ENCODE measurements around the gene CDC14B.
A peak's percentile ranks its signal among the peaks of the same experiment; 100 is the strongest.
"Not testable (repeated sequence)": the region's sequence is repeated elsewhere in the genome, so short reads cannot be mapped to it uniquely, and the experiment has no call there.

Gene CDC14B

DNA sequence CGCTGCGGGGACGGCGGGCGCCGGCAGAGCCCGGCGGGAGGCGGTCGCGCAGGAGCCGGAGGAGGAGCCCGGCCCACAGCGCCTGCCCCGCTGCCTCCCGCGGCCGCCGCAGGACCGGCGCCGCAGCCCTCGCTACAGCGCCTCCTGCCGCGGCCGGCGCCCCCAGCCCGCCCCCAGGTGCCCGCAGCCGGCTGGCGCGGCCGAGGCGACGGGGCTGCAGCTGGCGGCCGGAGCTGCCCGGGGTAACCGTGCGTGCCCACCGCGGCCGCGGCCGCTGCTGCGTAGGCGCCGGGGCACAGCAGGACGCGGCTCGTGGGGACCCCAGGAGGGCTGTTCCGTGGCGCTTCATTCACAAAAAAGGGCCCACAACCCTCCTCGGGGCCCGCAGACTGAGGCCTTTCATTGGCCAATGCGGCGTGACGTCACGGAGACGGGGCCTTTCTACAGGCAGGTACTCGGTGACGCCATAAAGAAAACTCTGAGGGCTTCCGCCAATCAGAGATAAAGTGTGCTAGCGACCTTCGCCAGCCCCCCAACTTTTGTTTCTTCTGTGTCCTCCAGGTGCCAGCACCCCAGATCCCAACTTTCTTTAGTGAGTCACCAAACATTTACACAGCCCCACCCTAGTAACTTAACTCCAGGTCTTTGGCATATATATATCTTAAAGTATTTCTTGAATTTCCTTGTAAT is at the start of gene CDC14B:
CDC14B (minus strand) TSS at position 353 of the 690 bp plus-strand sequence. CDS start 465 bp downstream, outside the sequence.
- DNase-seq, result peak; percentile 90 to 91

GRCh38 chr9:96668868-96669534 is 49.4 kb upstream of the CDC14B start:
- DNase-seq, result no peak

GRCh38 chr9:96667363-96667728 is 47.7 kb upstream of the CDC14B start:
- no peak for DNase-seq

- peak in 1 of 2 experiments; percentile 20 for DNase-seq
These were observed 47.2 kb upstream of the CDC14B start for GRCh38 chr9:96666653-96667362.

- DNase-seq, result no peak
These were observed 46.1 kb upstream of the CDC14B start for GRCh38 chr9:96665789-96666188.

DNA sequence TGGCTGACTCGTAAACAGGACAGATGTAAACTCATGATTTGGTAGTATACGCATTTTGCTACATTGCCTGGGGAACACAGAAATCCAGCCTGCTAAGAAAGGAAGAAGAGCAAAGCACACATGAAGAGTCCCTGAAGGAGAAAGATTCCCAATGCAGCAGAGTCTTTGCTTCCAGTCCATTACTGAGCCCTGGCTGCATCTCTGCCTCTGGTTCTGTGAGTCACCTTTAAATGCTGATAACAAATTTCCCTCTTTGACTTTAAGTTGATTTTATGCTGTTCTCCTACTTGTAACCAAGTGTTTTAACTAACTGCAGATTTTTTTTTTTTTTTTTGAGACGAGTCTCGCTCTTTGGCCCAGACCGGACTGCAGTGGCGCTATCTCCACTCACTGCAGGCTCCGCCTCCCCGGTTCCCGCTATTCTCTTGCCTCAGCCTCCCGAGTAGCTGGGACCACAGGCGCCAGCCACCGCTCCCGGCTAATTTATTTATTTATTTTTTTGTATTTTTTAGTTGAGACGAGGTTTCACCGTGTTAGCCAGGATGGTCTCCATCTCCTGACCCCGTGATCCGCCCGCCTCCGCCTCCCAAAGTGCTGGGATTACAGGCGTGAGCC is 44.0 kb upstream of the CDC14B start:
- no peak for DNase-seq

GRCh38 chr9:96661711-96662110 is 42.1 kb upstream of the CDC14B start:
- DNase-seq, result no peak

- DNase-seq, result no peak
These were observed 41.1 kb upstream of the CDC14B start for GRCh38 chr9:96660692-96661248.

- DNase-seq, result peak; percentile 37 to 43
These were observed 35.7 kb upstream of the CDC14B start, which contains the start of gene PRXL2C for GRCh38 chr9:96655198-96655851. Gene PRXL2C, minus strand, starts transcription at chr9:96655317. Its CDS starts 36 bp downstream, at chr9:96655281.

DNA sequence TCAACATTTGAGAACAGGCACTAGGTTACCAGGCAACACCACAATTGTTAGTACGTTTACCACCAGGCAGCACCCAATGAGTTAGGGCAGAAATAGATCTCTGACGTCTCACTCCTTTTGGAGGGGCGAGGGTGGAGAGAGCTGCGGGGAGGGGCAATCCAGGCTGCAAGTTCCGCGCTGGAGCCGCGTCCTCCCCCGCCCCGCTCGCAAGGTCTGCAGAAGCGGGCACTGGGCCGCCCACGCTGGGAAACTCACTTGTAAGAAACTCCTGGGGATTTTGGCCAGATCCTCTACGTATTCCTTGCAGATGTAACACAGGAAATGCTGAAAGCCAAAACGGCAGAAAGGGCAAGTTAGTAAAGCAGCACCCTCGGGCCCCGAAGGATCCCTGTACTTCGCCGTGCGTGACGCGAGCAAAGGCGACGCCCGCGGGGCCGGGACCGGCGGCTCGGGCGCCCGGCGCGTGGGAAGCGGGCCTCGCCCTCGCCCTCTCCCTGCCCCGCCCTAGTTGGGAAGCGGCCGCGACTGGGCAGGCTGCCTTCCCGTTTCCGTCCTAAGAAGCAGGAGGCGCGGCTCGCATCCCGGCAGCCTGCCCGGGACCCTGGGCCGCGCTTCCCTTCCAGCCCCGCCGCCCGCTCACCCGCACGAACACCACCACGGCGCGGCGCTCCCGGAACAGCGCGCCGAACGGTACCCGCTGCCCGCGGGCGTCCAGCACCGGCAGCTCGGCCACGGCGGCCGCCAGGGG is 35.0 kb upstream of the CDC14B start:
- peak; percentile 26 to 40 for DNase-seq

DNA sequence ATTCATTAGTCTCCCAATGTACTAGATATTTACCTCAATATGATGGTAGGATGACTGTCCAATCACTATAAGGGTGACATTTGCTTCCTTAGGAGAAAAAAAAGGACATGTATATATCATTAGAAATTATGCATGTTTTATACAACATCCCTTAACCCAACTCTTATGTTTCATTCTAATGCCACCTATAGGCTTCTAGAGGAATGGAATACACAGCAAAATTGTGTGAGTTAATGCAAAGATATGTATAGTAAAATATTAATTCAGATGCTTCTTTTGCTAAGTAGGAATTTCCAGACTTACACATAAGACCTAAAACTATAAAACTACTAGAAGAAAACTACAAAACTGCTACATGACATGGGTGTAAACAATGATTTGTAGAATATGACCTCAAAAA is 32.0 kb upstream of the CDC14B start:
- no peak for DNase-seq

DNA sequence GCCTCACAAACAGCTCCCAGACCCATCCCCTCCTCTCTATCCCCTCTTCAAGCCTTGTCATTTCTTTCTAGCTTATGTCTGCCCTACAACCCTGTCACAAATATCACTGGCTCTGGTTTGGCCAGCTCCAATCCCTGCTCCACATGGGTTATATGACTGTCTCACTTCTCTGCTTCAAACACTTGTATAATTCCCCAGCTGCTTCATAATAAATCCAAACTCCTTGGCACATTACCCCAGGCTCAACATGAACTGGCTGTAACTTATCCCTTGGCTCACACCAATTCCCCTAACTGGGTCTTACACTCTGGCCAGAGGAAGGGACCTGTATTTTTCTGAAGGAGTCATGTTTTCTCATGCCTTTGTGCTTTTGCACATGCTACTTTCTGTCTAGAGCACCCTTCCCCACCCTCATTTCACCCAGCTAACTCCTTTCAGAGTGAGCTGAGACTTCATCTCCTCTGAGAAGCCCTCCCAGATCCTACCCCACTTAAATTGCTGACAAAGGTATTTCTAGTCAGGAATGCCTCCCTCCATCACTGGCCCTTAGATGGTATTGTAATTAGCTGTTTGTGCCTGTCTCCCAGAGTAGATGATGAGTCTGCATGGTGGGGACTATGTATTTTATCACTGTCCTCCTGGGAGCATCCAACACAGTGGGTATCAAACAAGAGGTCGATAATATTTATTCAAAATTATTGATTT is 30.1 kb upstream of the CDC14B start:
- DNase-seq, result no peak

DNA sequence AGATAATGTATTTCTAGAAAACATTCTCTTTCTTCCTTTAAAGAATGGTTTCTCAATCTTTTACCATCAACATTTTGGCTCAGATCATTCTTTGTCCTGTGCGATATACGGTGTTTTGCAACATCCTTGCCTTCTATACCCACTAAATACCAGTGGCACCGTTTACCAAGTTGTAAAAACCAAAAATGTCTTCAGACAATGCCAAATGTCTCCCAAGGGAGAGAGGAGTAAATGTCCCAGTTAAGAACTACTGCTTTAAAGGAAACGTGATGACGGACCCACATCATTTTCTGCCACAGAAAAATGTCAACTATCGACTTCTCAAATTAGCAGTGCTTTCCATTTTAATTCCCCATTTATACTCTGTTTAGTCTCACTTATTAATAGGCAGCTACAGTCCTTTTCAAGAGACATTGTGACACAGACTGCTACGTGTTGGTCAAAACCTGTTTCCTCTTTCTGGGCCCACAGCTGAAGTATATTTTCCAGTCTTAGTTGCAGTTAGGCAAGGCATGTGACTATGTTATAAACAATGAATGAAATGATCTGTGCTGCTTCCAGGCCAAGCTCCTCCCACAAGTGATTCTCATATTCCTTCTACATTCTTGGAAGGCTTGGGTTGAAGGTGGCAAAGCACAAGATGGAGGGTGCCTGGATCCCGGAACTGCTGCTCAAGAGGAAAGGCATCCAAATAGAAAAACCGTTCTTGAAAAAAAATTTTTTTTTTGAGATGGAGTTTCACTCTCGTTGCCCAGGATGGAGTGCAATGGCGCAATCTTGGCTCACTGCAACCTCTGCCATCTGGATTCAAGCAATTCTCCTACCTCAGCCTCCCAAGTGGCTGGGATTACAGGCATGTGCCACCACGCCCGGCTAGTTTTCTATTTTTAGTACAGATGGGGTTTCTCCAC is 26.7 kb upstream of the CDC14B start:
- DNase-seq, result no peak

DNA sequence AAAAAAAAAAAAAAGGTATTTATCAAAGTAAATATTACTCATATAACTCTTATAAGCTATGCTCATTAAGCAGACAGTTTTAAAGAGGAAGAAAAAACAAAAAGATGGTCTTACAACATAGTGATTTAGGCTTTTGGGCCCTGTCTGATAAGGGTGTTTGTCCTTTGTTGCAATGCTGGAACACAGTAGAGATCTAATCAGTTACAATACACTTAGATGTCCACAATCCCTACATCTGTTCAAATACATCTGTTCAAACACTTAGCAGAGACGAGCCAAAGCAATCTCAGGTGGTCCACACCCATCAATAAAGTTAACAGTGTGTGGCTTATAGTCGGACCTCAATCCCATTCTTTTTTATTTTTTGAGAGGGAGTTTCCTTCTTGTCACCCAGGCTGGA is 24.5 kb upstream of the CDC14B start:
- DNase-seq, result peak; percentile 23 to 30

DNA sequence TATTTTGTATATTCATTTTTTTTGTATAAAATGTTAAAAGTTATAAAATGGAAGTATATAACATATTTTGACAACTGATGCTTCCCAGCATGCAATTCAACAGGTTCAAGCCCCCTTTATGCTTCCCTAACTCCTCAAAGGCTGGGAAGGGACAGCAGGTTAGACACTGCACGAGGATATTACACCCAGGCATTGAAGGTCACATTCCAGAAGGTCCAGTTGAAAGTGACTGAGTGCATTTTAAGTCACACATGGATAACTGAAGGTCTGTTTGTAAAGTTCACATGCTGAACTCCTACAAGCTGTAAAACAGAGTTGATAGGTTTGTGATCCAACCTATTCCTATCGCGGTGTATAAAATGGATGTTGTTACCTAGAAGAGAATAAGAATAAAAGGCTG is 21.9 kb upstream of the CDC14B start:
- DNase-seq, result no peak

- no peak for DNase-seq
These were observed 19.1 kb upstream of the CDC14B start for GRCh38 chr9:96638606-96639364.

DNA sequence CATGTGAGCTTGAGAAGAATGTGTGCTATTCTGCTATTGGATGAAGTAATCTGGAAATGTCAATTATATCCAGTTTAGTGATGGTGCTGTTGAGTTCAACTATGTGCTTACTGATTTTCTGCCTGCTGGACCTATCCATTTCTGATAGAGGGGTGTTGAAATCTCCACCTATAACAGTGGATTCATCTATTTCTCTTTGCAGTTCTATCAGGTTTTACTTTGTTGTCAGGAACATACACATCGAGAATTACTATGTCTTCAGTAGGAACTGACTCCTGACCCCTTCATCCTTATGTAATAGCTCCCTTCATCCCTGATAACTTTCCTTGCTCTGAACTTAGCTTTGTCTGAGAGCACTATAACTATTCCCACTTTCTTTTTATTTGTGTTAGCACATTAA is 16.7 kb upstream of the CDC14B start:
- no peak for DNase-seq

GRCh38 chr9:96633579-96633978 is 13.9 kb upstream of the CDC14B start:
- not testable (repeated sequence) for DNase-seq

GRCh38 chr9:96626912-96627311 is 7.3 kb upstream of the CDC14B start:
- no peak for DNase-seq

Measured in NCI-H1930 (cell line).